ENCODE results near the gene RCAN1.

The RCAN1 gene

GRCh38 chr21:34554227-34554626 is 60.7 kb downstream of the RCAN1 start:
- Histone ChIP-seq H3K36me3 (ENCODE audit: control insufficient read depth, insufficient read depth, low read length) (no peaks in the 10 kb centered on the region), H3K4me1 (ENCODE audit: control insufficient read depth, insufficient read depth, low read length) (no peaks in the 10 kb centered on the region), H3K4me3 (ENCODE audit: low read length) (no peak overlapping the region), H3K27ac (ENCODE audit: low read depth, low read length) (no peak overlapping the region), H3K9ac (ENCODE audit: low read length) (no peak overlapping the region), H3K27me3 (ENCODE audit: control insufficient read depth, insufficient read depth, low read length) (no peaks in the 10 kb centered on the region)

- H3K27ac ChIP-seq (ENCODE audit: low read depth, low read length): no peak overlapping the region
Observed at GRCh38 chr21:34553151-34553952, 61.6 kb downstream of the RCAN1 start.

GRCh38 chr21:34552360-34553098 is 62.4 kb downstream of the RCAN1 start:
- H3K27ac ChIP-seq (ENCODE audit: low read depth, low read length): no peak overlapping the region
- H3K27me3 ChIP-seq (ENCODE audit: control insufficient read depth, insufficient read depth, low read length): no peaks in the 10 kb centered on the region
- no peak overlapping the region for H3K4me3 ChIP-seq (ENCODE audit: low read length)
- H3K36me3 ChIP-seq (ENCODE audit: control insufficient read depth, insufficient read depth, low read length): no peaks in the 10 kb centered on the region
- H3K9ac ChIP-seq (ENCODE audit: low read length): no peak overlapping the region
- H3K4me1 ChIP-seq (ENCODE audit: control insufficient read depth, insufficient read depth, low read length): no peaks in the 10 kb centered on the region

More at GRCh38 chr21:34553151-34553952, 61.6 kb downstream of the RCAN1 start:
- no peak overlapping the region for H3K9ac ChIP-seq (ENCODE audit: low read length)
- H3K4me3 ChIP-seq (ENCODE audit: low read length): no peak overlapping the region
- H3K36me3 ChIP-seq (ENCODE audit: control insufficient read depth, insufficient read depth, low read length): no peaks in the 10 kb centered on the region
- no peaks in the 10 kb centered on the region for H3K4me1 ChIP-seq (ENCODE audit: control insufficient read depth, insufficient read depth, low read length)
- no peaks in the 10 kb centered on the region for H3K27me3 ChIP-seq (ENCODE audit: control insufficient read depth, insufficient read depth, low read length)

GRCh38 chr21:34550182-34550799 is 64.6 kb downstream of the RCAN1 start:
- Histone ChIP-seq H3K27me3 (ENCODE audit: control insufficient read depth, insufficient read depth, low read length) (no peaks in the 10 kb centered on the region), H3K36me3 (ENCODE audit: control insufficient read depth, insufficient read depth, low read length) (no peaks in the 10 kb centered on the region), H3K4me1 (ENCODE audit: control insufficient read depth, insufficient read depth, low read length) (no peaks in the 10 kb centered on the region), H3K4me3 (ENCODE audit: low read length) (no peak overlapping the region), H3K9ac (ENCODE audit: low read length) (no peak overlapping the region), H3K27ac (ENCODE audit: low read depth, low read length) (no peak overlapping the region)

- Histone ChIP-seq H3K36me3 (ENCODE audit: control insufficient read depth, insufficient read depth, low read length) (no peaks in the 10 kb centered on the region), H3K4me3 (ENCODE audit: low read length) (no peak overlapping the region), H3K4me1 (ENCODE audit: control insufficient read depth, insufficient read depth, low read length) (peaks cover 3% of the 10 kb centered on the region), H3K27me3 (ENCODE audit: control insufficient read depth, insufficient read depth, low read length) (no peaks in the 10 kb centered on the region), H3K27ac (ENCODE audit: low read depth, low read length) (no peak overlapping the region), H3K9ac (ENCODE audit: low read length) (no peak overlapping the region)
Observed at GRCh38 chr21:34548781-34549376, 66.0 kb downstream of the RCAN1 start.

- H3K4me1 ChIP-seq (ENCODE audit: control insufficient read depth, insufficient read depth, low read length): peaks cover 3% of the 10 kb centered on the region
Observed at GRCh38 chr21:34546542-34546941, 68.4 kb downstream of the RCAN1 start.

GRCh38 chr21:34545079-34545884 is 69.6 kb downstream of the RCAN1 start:
- Histone ChIP-seq H3K4me3 (ENCODE audit: low read length) (peak overlapping the region; percentile 28), H3K27me3 (ENCODE audit: control insufficient read depth, insufficient read depth, low read length) (no peaks in the 10 kb centered on the region), H3K4me1 (ENCODE audit: control insufficient read depth, insufficient read depth, low read length) (peaks cover 3% of the 10 kb centered on the region), H3K27ac (ENCODE audit: low read depth, low read length) (peak overlapping the region; percentile 70), H3K36me3 (ENCODE audit: control insufficient read depth, insufficient read depth, low read length) (no peaks in the 10 kb centered on the region), H3K9ac (ENCODE audit: low read length) (no peak overlapping the region)

More at GRCh38 chr21:34546542-34546941, 68.4 kb downstream of the RCAN1 start:
- Histone ChIP-seq H3K27me3 (ENCODE audit: control insufficient read depth, insufficient read depth, low read length) (no peaks in the 10 kb centered on the region), H3K4me3 (ENCODE audit: low read length) (no peak overlapping the region), H3K36me3 (ENCODE audit: control insufficient read depth, insufficient read depth, low read length) (no peaks in the 10 kb centered on the region), H3K9ac (ENCODE audit: low read length) (no peak overlapping the region), H3K27ac (ENCODE audit: low read depth, low read length) (no peak overlapping the region)

- no peak overlapping the region for H3K9ac ChIP-seq (ENCODE audit: low read length)
- H3K4me1 ChIP-seq (ENCODE audit: control insufficient read depth, insufficient read depth, low read length): peaks cover 3% of the 10 kb centered on the region
- H3K36me3 ChIP-seq (ENCODE audit: control insufficient read depth, insufficient read depth, low read length): no peaks in the 10 kb centered on the region
- no peak overlapping the region for H3K27ac ChIP-seq (ENCODE audit: low read depth, low read length)
- no peak overlapping the region for H3K4me3 ChIP-seq (ENCODE audit: low read length)
- H3K27me3 ChIP-seq (ENCODE audit: control insufficient read depth, insufficient read depth, low read length): no peaks in the 10 kb centered on the region
Observed at GRCh38 chr21:34544032-34544496, 70.8 kb downstream of the RCAN1 start.

GRCh38 chr21:34543017-34543416 is 71.9 kb downstream of the RCAN1 start:
- Histone ChIP-seq H3K9ac (ENCODE audit: low read length) (no peak overlapping the region), H3K4me1 (ENCODE audit: control insufficient read depth, insufficient read depth, low read length) (peaks cover 3% of the 10 kb centered on the region), H3K36me3 (ENCODE audit: control insufficient read depth, insufficient read depth, low read length) (no peaks in the 10 kb centered on the region), H3K27ac (ENCODE audit: low read depth, low read length) (no peak overlapping the region), H3K4me3 (ENCODE audit: low read length) (no peak overlapping the region), H3K27me3 (ENCODE audit: control insufficient read depth, insufficient read depth, low read length) (no peaks in the 10 kb centered on the region)

- no peaks in the 10 kb centered on the region for H3K36me3 ChIP-seq (ENCODE audit: control insufficient read depth, insufficient read depth, low read length)
- H3K27ac ChIP-seq (ENCODE audit: low read depth, low read length): no peak overlapping the region
- H3K9ac ChIP-seq (ENCODE audit: low read length): no peak overlapping the region
- H3K4me3 ChIP-seq (ENCODE audit: low read length): no peak overlapping the region
- no peaks in the 10 kb centered on the region for H3K27me3 ChIP-seq (ENCODE audit: control insufficient read depth, insufficient read depth, low read length)
- peaks cover 3% of the 10 kb centered on the region for H3K4me1 ChIP-seq (ENCODE audit: control insufficient read depth, insufficient read depth, low read length)
Observed at GRCh38 chr21:34540206-34540605, 74.7 kb downstream of the RCAN1 start.

GRCh38 chr21:34537838-34538237 is 77.1 kb downstream of the RCAN1 start:
- no peak overlapping the region for H3K27ac ChIP-seq (ENCODE audit: low read depth, low read length)
- H3K9ac ChIP-seq (ENCODE audit: low read length): no peak overlapping the region
- no peaks in the 10 kb centered on the region for H3K4me1 ChIP-seq (ENCODE audit: control insufficient read depth, insufficient read depth, low read length)
- no peak overlapping the region for H3K4me3 ChIP-seq (ENCODE audit: low read length)
- no peaks in the 10 kb centered on the region for H3K27me3 ChIP-seq (ENCODE audit: control insufficient read depth, insufficient read depth, low read length)
- no peaks in the 10 kb centered on the region for H3K36me3 ChIP-seq (ENCODE audit: control insufficient read depth, insufficient read depth, low read length)
